HG03439 (cell line): ENCODE measurements around the gene BNC2.

Experiments used
- ATAC-seq: cut with Tn5 transposase; IDR thresholded peaks from one replicate; pipeline ENCODE4 v1.9.1; 2021; ENCODE audit warnings: mild to moderate bottlenecking, moderate library complexity; ENCODE audit not compliant: unreplicated experiment

BNC2 gene

GRCh38 chr9:16615451-16615850, 255.0 kb downstream of the BNC2 start:
- no peak for ATAC-seq

- no peak for ATAC-seq
These were observed 256.9 kb downstream of the BNC2 start for GRCh38 chr9:16613605-16614004.

- no peak for ATAC-seq
These were observed 257.4 kb downstream of the BNC2 start for GRCh38 chr9:16613051-16613450.

- no peak for ATAC-seq
These were observed 257.8 kb downstream of the BNC2 start for GRCh38 chr9:16612627-16613026.

GRCh38 chr9:16611983-16612382, 258.5 kb downstream of the BNC2 start:
- no peak for ATAC-seq

GRCh38 chr9:16611001-16611400, 259.5 kb downstream of the BNC2 start:
- ATAC-seq, result no peak

- no peak for ATAC-seq
These were observed 259.9 kb downstream of the BNC2 start for GRCh38 chr9:16610538-16610937.

GRCh38 chr9:16608906-16609305, 261.6 kb downstream of the BNC2 start:
- ATAC-seq, result no peak

GRCh38 chr9:16602494-16602893, 268.0 kb downstream of the BNC2 start:
- no peak for ATAC-seq

GRCh38 chr9:16601991-16602390, 268.5 kb downstream of the BNC2 start:
- ATAC-seq, result no peak

GRCh38 chr9:16598316-16598715, 272.2 kb downstream of the BNC2 start:
- no peak for ATAC-seq

GRCh38 chr9:16597136-16597535, 273.3 kb downstream of the BNC2 start:
- ATAC-seq, result no peak

- ATAC-seq, result no peak
These were observed 275.2 kb downstream of the BNC2 start for GRCh38 chr9:16595227-16595626.

GRCh38 chr9:16594787-16595186, 275.7 kb downstream of the BNC2 start:
- no peak for ATAC-seq

- ATAC-seq, result no peak
These were observed 276.7 kb downstream of the BNC2 start for GRCh38 chr9:16593746-16594145.

- no peak for ATAC-seq
These were observed 279.4 kb downstream of the BNC2 start for GRCh38 chr9:16591092-16591491.

- no peak for ATAC-seq
These were observed 284.9 kb downstream of the BNC2 start for GRCh38 chr9:16585591-16585990.

GRCh38 chr9:16579872-16580432, 290.5 kb downstream of the BNC2 start:
- no peak for ATAC-seq

- no peak for ATAC-seq
These were observed 294.6 kb downstream of the BNC2 start for GRCh38 chr9:16575986-16576245.

GRCh38 chr9:16575142-16575985, 295.1 kb downstream of the BNC2 start:
- no peak for ATAC-seq

- ATAC-seq, result no peak
These were observed 298.3 kb downstream of the BNC2 start for GRCh38 chr9:16572005-16572734.

GRCh38 chr9:16571127-16571802, 299.2 kb downstream of the BNC2 start:
- ATAC-seq, result no peak
